B cell (primary cell): ENCODE results near the gene AGBL4. TPM values are rescaled to one million over a fixed set of nuclear protein-coding genes. Genes with fewer than 3 reads are reported as not detected.

Experiments used
- ATAC-seq: fragments of 200-7000 bp; cut with Tn5 transposase; one replicate; pipeline ENCODE4 v1.10.0; 2021; ENCODE audit warnings: low read depth, mild to moderate bottlenecking, moderate number of reproducible peaks, moderate library complexity
- CTCF ChIA-PET: fragments of 350-600 bp; sonication (Branson Sonifier 250); formaldehyde crosslinking; loops from one replicate; lab custom pipeline; 2021; ENCODE audit warnings: antibody characterized with exemption, inconsistent platforms; lab: Charles Lee
- POLR2A ChIA-PET: fragments of 350-600 bp; sonication (Branson Sonifier 250); formaldehyde crosslinking; loops from one replicate; lab custom pipeline; 2021; ENCODE audit warnings: antibody characterized with exemption; lab: Charles Lee
- DNase-seq: peaks from one replicate; pipeline ENCODE4 v3.0.0; 2013
- H2AFZ ChIP-seq: 2 replicates; pipeline ENCODE4 v1.6.1; 2012; ENCODE audit warnings: mild to moderate bottlenecking, low read depth, low read length; ENCODE audit not compliant: insufficient read depth, poor library complexity, severe bottlenecking
- H3K27ac ChIP-seq, 2 donors: 1 replicate in 1 of 2; 2 replicates in 1 of 2; pipeline ENCODE4 v1.5.1; 2012 to 2013; ENCODE audit warnings: low read length in 2 of 2, mild to moderate bottlenecking in 2 of 2, moderate library complexity in 1 of 2
- H3K27me3 ChIP-seq, 4 experiments: fragments of 200-600 bp in 1 of 4; sonication (generic) in 1 of 4; replicated peaks in 1 of 4; 1 replicate in 2 of 4; 2 replicates in 2 of 4; pipeline versions ENCODE4 v1.6.1 to v1.7.0; 2013 to 2016; ENCODE audit warnings: low read length in 3 of 4, mild to moderate bottlenecking in 2 of 4, mixed read lengths in 1 of 4, moderate library complexity in 1 of 4; ENCODE audit not compliant: insufficient read depth in 4 of 4, control insufficient read depth in 3 of 4; ENCODE audit errors: control extremely low read depth in 1 of 4
- H3K36me3 ChIP-seq, 2 experiments: replicated peaks in 1 of 2; 1 replicate in 1 of 2; 2 replicates in 1 of 2; pipeline versions ENCODE4 v1.6.1 to v1.7.1; 2013; ENCODE audit warnings: low read length in 1 of 2; ENCODE audit not compliant: insufficient read depth in 2 of 2, control insufficient read depth in 1 of 2; ENCODE audit errors: control extremely low read depth in 1 of 2, extremely low read depth in 1 of 2
- H3K4me1 ChIP-seq, 2 donors: fragments of 200-600 bp in 1 of 2; sonication (generic) in 1 of 2; 1 replicate in 1 of 2; 2 replicates in 1 of 2; pipeline versions ENCODE4 v1.5.1 to v1.6.1; 2013 to 2017; ENCODE audit warnings: low read length in 2 of 2; ENCODE audit not compliant: control insufficient read depth in 2 of 2, insufficient read depth in 2 of 2
- H3K4me2 ChIP-seq: replicated peaks from 2 replicates; pipeline ENCODE3; 2012; ENCODE audit warnings: mild to moderate bottlenecking, low read depth, low read length; ENCODE audit not compliant: poor library complexity, severe bottlenecking
- H3K4me3 ChIP-seq, 5 experiments: fragments of 200-600 bp in 1 of 5; sonication (generic) in 1 of 5; 1 replicate in 3 of 5; 2 replicates in 2 of 5; pipeline versions ENCODE4 v1.5.1 to v1.7.0; 2011 to 2016; ENCODE audit warnings: low read length in 4 of 5, mild to moderate bottlenecking in 4 of 5, low read depth in 2 of 5, control low read depth in 1 of 5, moderate library complexity in 1 of 5; ENCODE audit not compliant: insufficient read depth in 1 of 5; ENCODE audit errors: control extremely low read depth in 1 of 5, extremely low read depth in 1 of 5
- H3K79me2 ChIP-seq: fragments of 200-600 bp; sonication (generic); one replicate; pipeline ENCODE4 v1.6.0; 2016; ENCODE audit warnings: low read length; ENCODE audit not compliant: control insufficient read depth, insufficient read depth
- H3K9ac ChIP-seq: fragments of 200-600 bp; sonication (generic); 2 replicates; pipeline ENCODE4 v1.6.1; 2017; ENCODE audit warnings: mild to moderate bottlenecking, low read length, moderate library complexity
- H3K9me3 ChIP-seq, 3 donors: one replicate each; pipeline versions ENCODE4 v1.6.1 to v1.7.1; 2013; ENCODE audit warnings: low read length in 2 of 3; ENCODE audit not compliant: control insufficient read depth in 2 of 3, insufficient read depth in 1 of 3; ENCODE audit errors: control extremely low read depth in 1 of 3
- H4K20me1 ChIP-seq: 2 replicates; pipeline ENCODE4 v1.6.0; 2012; ENCODE audit warnings: mild to moderate bottlenecking, low read length; ENCODE audit not compliant: insufficient read depth, control insufficient read depth, poor library complexity, severe bottlenecking
- H3K27ac Mint-ChIP-seq: one replicate; pipeline ENCODE4 v1.8.0; 2021; ENCODE audit warnings: mixed read lengths
- H3K27me3 Mint-ChIP-seq: one replicate; pipeline ENCODE4 v1.8.0; 2021; ENCODE audit warnings: mixed read lengths
- H3K4me1 Mint-ChIP-seq: one replicate; pipeline ENCODE4 v1.8.0; 2021; ENCODE audit warnings: mixed read lengths
- H3K4me3 Mint-ChIP-seq: one replicate; pipeline ENCODE4 v1.8.0; 2021; ENCODE audit warnings: mixed read lengths
- H3K9me3 Mint-ChIP-seq: one replicate; pipeline ENCODE4 v1.8.0; 2022; ENCODE audit warnings: mixed read lengths; ENCODE audit not compliant: insufficient read depth
- EZH2 ChIP-seq: IDR thresholded peaks from 2 replicates; pipeline ENCODE4 v1.6.1; 2012; ENCODE audit warnings: borderline replicate concordance, low read depth, mild to moderate bottlenecking, moderate library complexity, low read length; ENCODE audit not compliant: insufficient read depth, poor library complexity, severe bottlenecking
- WGBS: methylation state at CpG from one replicate; pipeline ENCODE4 v1.1.5; 2013; ENCODE audit warnings: missing lambda C conversion rate; ENCODE audit not compliant: insufficient coverage; 5-methylcytosine and 5-hydroxymethylcytosine counted together
- intact Hi-C: fragments of 100-400 bp; cut with micrococcal nuclease; formaldehyde crosslinking; loops from one replicate; pipeline ENCODE4 v1.10.0; 2022
- polyA plus RNA-seq: library from polyadenylated mRNA; depleted of rRNA; stranded (reverse); fragments of >200 nt; gene quantifications from 2 replicates; pipeline ENCODE4 v1.2.3, GENCODE V29; 2012
- total RNA-seq, 2 donors: library from RNA; stranded (reverse); fragments of 120-200 nt in 1 of 2; gene quantifications; 1 replicate in 1 of 2; 2 replicates in 1 of 2; pipeline versions ENCODE4 v1.2.3 to v1.2.4, GENCODE V29; 2013 to 2022
- TF ChIP-seq, protein P1 (sequence below): fragments of 200-600 bp; IDR thresholded peaks from one replicate; pipeline ENCODE4 v1.8.0; 2022; ENCODE audit warnings: antibody characterized with exemption, mild to moderate bottlenecking

The AGBL4 gene
- total and polyA plus RNA-seq, 2 donors (not counting 1 experiment from before 2014, with no cell fraction given) = 0.07 to 0.12 TPM

DNA sequence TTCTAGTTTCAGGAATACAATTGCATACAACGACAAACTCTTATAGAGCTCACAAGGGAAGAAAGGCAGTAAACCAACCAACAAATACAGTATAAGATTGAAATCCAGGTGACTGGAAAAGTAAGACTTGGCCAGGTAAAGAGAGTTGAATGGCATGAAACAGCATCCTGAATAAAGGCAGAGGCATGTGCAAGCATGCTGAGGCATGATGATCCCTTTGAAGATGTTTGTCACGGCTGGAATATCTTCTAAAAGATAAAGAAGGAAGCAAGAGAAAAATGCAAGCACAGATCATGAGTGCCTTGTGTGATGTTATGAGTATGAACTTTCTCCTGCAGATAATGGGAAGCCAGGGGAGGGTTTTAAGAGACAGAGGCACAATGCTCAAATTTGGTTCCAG, 1468.5 kb downstream of the AGBL4 start:
- Histone ChIP-seq H3K9ac (no peak overlapping the region), H3K36me3 (no peaks in the 10 kb centered on the region), H3K4me3 (no peak overlapping the region), H3K27me3 (no peaks in the 10 kb centered on the region), H3K9me3 (no peaks in the 10 kb centered on the region), H3K4me2 (no peak overlapping the region), H3K79me2 (no peaks in the 10 kb centered on the region), H3K27ac (no peak overlapping the region), H2AFZ (no peak overlapping the region), H4K20me1 (no peaks in the 10 kb centered on the region), H3K4me1 (no peaks in the 10 kb centered on the region)
- no peak for TF ChIP-seq EZH2
- TF ChIP-seq, protein P1, sequence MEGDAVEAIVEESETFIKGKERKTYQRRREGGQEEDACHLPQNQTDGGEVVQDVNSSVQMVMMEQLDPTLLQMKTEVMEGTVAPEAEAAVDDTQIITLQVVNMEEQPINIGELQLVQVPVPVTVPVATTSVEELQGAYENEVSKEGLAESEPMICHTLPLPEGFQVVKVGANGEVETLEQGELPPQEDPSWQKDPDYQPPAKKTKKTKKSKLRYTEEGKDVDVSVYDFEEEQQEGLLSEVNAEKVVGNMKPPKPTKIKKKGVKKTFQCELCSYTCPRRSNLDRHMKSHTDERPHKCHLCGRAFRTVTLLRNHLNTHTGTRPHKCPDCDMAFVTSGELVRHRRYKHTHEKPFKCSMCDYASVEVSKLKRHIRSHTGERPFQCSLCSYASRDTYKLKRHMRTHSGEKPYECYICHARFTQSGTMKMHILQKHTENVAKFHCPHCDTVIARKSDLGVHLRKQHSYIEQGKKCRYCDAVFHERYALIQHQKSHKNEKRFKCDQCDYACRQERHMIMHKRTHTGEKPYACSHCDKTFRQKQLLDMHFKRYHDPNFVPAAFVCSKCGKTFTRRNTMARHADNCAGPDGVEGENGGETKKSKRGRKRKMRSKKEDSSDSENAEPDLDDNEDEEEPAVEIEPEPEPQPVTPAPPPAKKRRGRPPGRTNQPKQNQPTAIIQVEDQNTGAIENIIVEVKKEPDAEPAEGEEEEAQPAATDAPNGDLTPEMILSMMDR = no peak
- intact Hi-C loops = no loop called here
- peaks cover 10% of the 10 kb centered on the region for H3K27me3 Mint-ChIP-seq
- POLR2A ChIA-PET = no interaction called here
- DNase-seq (no peak), ATAC-seq (no peak)
- WGBS = 85% methylated on average over 1 of the region's 2 CpGs
- no peaks in the 10 kb centered on the region for H3K9me3 Mint-ChIP-seq
- no peaks in the 10 kb centered on the region for H3K4me1 Mint-ChIP-seq
- CTCF ChIA-PET = no interaction called here
- H3K4me3 Mint-ChIP-seq = no peak overlapping the region
- no peak overlapping the region for H3K27ac Mint-ChIP-seq

DNA sequence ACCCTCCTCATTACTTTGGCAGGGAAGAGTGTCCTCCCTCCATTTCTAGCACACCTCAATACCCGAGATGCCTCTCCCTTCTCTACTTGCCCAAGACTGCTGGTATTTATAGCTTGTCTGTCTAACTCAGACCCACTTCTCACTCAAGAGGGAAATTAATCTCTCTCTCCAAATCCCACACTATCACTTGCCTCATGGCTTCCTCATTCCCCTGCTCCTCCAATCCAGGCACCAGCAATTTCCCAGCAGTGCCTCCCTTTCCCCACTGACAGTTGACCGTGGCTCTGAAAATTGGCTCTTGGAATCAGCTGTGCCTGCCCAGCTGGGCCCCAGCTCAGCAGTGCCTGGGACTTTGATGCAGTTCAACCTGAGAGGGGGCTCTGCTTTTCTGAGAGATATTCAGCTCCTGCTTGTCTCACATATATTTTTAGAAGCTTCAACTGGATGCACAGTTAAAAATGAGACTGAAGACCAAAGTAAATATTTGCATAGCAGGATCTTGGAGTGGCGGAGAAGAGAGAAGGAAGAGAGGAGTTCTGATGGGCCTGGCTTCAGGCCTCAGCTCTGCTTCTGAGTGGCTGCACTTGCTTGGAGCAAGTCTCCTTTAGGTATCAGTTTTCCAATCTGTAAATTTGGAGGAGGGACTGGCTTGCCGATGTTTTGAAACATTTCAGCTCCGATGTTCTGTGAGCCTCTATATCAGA, 1470.7 kb downstream of the AGBL4 start:
- no peak for DNase-seq
- no peak overlapping the region for H3K27ac Mint-ChIP-seq
- Histone ChIP-seq H4K20me1 (no peaks in the 10 kb centered on the region), H3K27ac (no peak overlapping the region), H3K4me1 (no peaks in the 10 kb centered on the region), H3K9me3 (no peaks in the 10 kb centered on the region), H3K36me3 (no peaks in the 10 kb centered on the region), H3K9ac (no peak overlapping the region), H3K4me2 (no peak overlapping the region), H3K4me3 (no peak overlapping the region), H3K27me3 (no peaks in the 10 kb centered on the region), H3K79me2 (no peaks in the 10 kb centered on the region), H2AFZ (no peak overlapping the region)
- ChIA-PET POLR2A (no interaction called here), CTCF (interaction anchor here (1.3 kb wide), 1 partner anchor 125 kb away, joined by 3 read pairs; no protein-coding TSS in a partner anchor)
- 79% methylated on average over 3 of the region's 5 CpGs for WGBS
- TF ChIP-seq, protein P1 = no peak
- TF ChIP-seq EZH2 = no peak
- H3K4me1 Mint-ChIP-seq = no peaks in the 10 kb centered on the region
- ATAC-seq = no peak
- no peak overlapping the region for H3K4me3 Mint-ChIP-seq
- H3K9me3 Mint-ChIP-seq = no peaks in the 10 kb centered on the region
- intact Hi-C loops = no loop called here
- H3K27me3 Mint-ChIP-seq = peaks cover 4% of the 10 kb centered on the region
